ENCODE data around the gene GOSR2.

DNA sequence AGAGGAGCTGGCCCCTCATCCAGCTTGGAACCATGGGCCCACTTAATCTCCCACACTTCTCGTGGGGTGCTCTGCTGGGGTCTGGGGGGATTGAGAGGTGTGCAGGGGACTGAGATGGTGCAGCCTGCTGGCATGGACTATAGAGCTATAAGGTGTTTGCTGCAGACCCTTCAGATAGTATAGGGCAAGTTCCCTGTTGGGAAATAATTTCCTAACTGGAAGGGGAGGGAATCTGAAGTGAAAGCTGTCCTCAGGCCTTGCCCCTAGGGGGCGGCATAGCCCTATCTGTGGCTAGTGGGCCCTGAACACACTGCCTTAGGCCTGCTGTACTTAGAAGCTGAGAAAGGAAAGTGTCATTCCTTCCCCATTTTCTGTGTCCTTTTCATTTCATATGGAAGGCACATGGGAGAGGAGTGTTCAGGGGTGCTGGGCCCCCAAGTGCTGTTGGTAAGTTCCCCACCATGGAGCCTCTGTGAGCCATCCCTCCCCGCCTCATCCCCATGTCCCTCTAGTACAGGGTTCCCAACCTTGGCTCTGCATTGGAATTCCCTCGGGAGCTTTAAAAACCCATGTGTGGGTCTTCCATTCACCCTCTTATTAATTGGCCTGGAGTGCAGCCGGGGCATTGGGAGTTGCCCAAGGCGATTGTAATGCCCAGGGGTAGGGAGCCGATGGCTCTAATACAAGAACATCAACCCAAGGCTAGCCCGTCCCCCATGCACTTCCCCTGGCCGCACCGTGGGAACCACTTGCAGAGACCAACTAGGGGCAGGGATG is 19.7 kb downstream of the GOSR2 start:
- TF ChIP-seq EZH2phosphoT487 (IDR thresholded peaks at IDR 0.05; ENCODE audit: insufficient read depth, low read depth) = no peak
- no peak for TF ChIP-seq EZH2 (IDR thresholded peaks at IDR 0.05; ENCODE audit: insufficient read depth, poor library complexity, severe bottlenecking)

Measured in GM23248 (cell line).